ENCODE data around the gene HELLS. TPM values are rescaled to one million over a fixed set of nuclear protein-coding genes. Genes with fewer than 3 reads are reported as not detected.

The HELLS gene
- total and polyA plus RNA-seq, 10 of the 15 experiments (the other 5 are each of a cell fraction or from before 2014, with no cell fraction given): 33.9 to 159 (median 123) TPM

GRCh38 chr10:94608559-94608958 lies 63.0 kb downstream of the HELLS start (continued):
- TF ChIP-seq E4F1 (IDR thresholded peaks at IDR 0.05; ENCODE audit: borderline replicate concordance, partially characterized antibody) (no peak), RAD21 (IDR thresholded peaks at IDR 0.05; ENCODE audit: insufficient read depth, low read depth, low read length) (no peak)

- Histone ChIP-seq H3K36me3 (ENCODE audit: control insufficient read depth in 2 of 2, insufficient read depth in 2 of 2, low read length in 1 of 2) (peaks cover 0 to 4% of the 10 kb centered on the region in 2 experiments; a peak in 1 of 4 replicates), H3K4me3 (no peak overlapping the region), H2AFZ (ENCODE audit: control insufficient read depth, low read depth, low read length) (no peak overlapping the region), H3K27me3 (replicated peaks in 1 of 2; ENCODE audit: control insufficient read depth in 2 of 2, insufficient read depth in 2 of 2, low read length in 1 of 2) (no peaks in the 10 kb centered on the region), H3K79me2 (ENCODE audit: control insufficient read depth, insufficient read depth, low read length) (no peaks in the 10 kb centered on the region), H3K4me2 (ENCODE audit: control insufficient read depth, insufficient read depth) (no peak overlapping the region), H3K27ac (ENCODE audit: control insufficient read depth, insufficient read depth) (no peak overlapping the region), H3K9ac (ENCODE audit: control insufficient read depth, insufficient read depth, low read length) (no peak overlapping the region), H3K4me1 (ENCODE audit: control insufficient read depth, insufficient read depth, low read length) (no peaks in the 10 kb centered on the region), H4K20me1 (ENCODE audit: control insufficient read depth, insufficient read depth) (no peaks in the 10 kb centered on the region), H3K9me3 (replicated peaks; ENCODE audit: control insufficient read depth, insufficient read depth, low read length) (no peaks in the 10 kb centered on the region)
- WGBS (ENCODE audit: insufficient coverage, insufficient replicate concordance, low lambda C conversion rate, missing lambda C conversion rate): 89% methylated on average over 2 of the region's 2 CpGs
- intact Hi-C loops (cut with micrococcal nuclease; ENCODE audit: unreplicated experiment) (no loop called here), in situ Hi-C loops (cut with MboI) (no loop called here)
- BruUV-seq (replicated peaks): no TSS peak
- RAD21 ChIA-PET (ENCODE audit: unreplicated experiment): no interaction called here
- DNase-seq (ENCODE audit: low read depth, low spot score) (no peak), ATAC-seq (no peak), FAIRE-seq (no peak)
- SMC1A ChIA-PET (ENCODE audit: uncharacterized antibody, unreplicated experiment): no interaction called here
- POLR2A ChIA-PET: no interaction called here
- CTCF ChIA-PET: no interaction called here
- no peak for TF ChIP-seq EP300 (IDR thresholded peaks at IDR 0.05; ENCODE audit: borderline replicate concordance in 1 of 2, control insufficient read depth in 1 of 2, low read depth in 2 of 2, low read length in 2 of 2)
- no peak for TF ChIP-seq CBFB (IDR thresholded peaks at IDR 0.05; ENCODE audit: low read depth)
- no peak for TF ChIP-seq BCL3 (IDR thresholded peaks at IDR 0.05; ENCODE audit: borderline replicate concordance, insufficient read depth, low read depth, low read length, poor library complexity, severe bottlenecking)
- TF ChIP-seq ZNF207 (IDR thresholded peaks at IDR 0.05; ENCODE audit: borderline replicate concordance): no peak
- no peak for TF ChIP-seq RUNX3 (IDR thresholded peaks at IDR 0.05; ENCODE audit: low read length)
- no peak for TF ChIP-seq MTA2 (IDR thresholded peaks at IDR 0.05; ENCODE audit: low read depth)
- no peak for TF ChIP-seq REST (IDR thresholded peaks at IDR 0.05; ENCODE audit: low read depth, low read length)
- TF ChIP-seq SPI1 (IDR thresholded peaks at IDR 0.05; ENCODE audit: borderline replicate concordance, insufficient read depth, low read depth, low read length): no peak
- TF ChIP-seq TCF3 (IDR thresholded peaks at IDR 0.05; ENCODE audit: borderline replicate concordance, insufficient read depth, low read depth, low read length): no peak
- no peak for TF ChIP-seq PKNOX1 (IDR thresholded peaks at IDR 0.05)
- no peak for TF ChIP-seq EZH2 (IDR thresholded peaks at IDR 0.05; ENCODE audit: borderline replicate concordance, control insufficient read depth, low read depth, low read length)
- TF ChIP-seq RAD21 (IDR thresholded peaks at IDR 0.05; ENCODE audit: insufficient read depth, low read depth, low read length): no peak
- TF ChIP-seq CREM (IDR thresholded peaks at IDR 0.05; ENCODE audit: low read depth): no peak
Measured at GRCh38 chr10:94614558-94614957, 69.0 kb downstream of the HELLS start.

All from GM12878 (cell line).